Activated T-cell treated with anti-CD3 and anti-CD28 coated beads, Interleukin-2, amount 50 U/mL, for 4 hours (primary cell): Measurements from ENCODE around the gene ALDH1A2. TPM values are rescaled to one million over a fixed set of nuclear protein-coding genes. Genes with fewer than 3 reads are reported as not detected.

Experiments
- ATAC-seq, 2 donors: fragments of 200-7000 bp; cut with Tn5 transposase; one replicate each; pipeline ENCODE4 v1.10.0; 2021
- DNase-seq: peaks from one replicate; pipeline ENCODE4 v3.0.0-alpha.2; 2020
- H3K27me3 Mint-ChIP-seq: one replicate; pipeline ENCODE4 v1.8.0; 2021; ENCODE audit warnings: low read depth, mixed read lengths
- H3K36me3 Mint-ChIP-seq: one replicate; pipeline ENCODE4 v1.8.0; 2022; ENCODE audit warnings: mixed read lengths; ENCODE audit not compliant: insufficient read depth
- H3K4me1 Mint-ChIP-seq: one replicate; pipeline ENCODE4 v1.8.0; 2021; ENCODE audit warnings: low read depth, mixed read lengths
- H3K4me3 Mint-ChIP-seq: one replicate; pipeline ENCODE4 v1.8.0; 2021; ENCODE audit warnings: mild to moderate bottlenecking, moderate library complexity, mixed read lengths
- H3K9me3 Mint-ChIP-seq: one replicate; pipeline ENCODE4 v1.8.0; 2021; ENCODE audit warnings: mixed read lengths
- total RNA-seq, 3 donors: library from RNA; stranded (reverse); gene quantifications; one replicate each; pipeline ENCODE4 v1.2.1, GENCODE V29; 2021

The ALDH1A2 gene
- total RNA-seq, 3 donors from 2014 or later, result 0.38 to 2.3 (median 0.53) TPM

- Mint-ChIP-seq H3K4me3 (no peak overlapping the region), H3K36me3 (no peaks in the 10 kb centered on the region), H3K27me3 (peaks cover 36% of the 10 kb centered on the region), H3K4me1 (no peaks in the 10 kb centered on the region), H3K9me3 (no peaks in the 10 kb centered on the region)
- DNase-seq, result no peak
- ATAC-seq, result no peak
Measured at GRCh38 chr15:57943171-57943570, 122.3 kb downstream of the ALDH1A2 start.

DNA sequence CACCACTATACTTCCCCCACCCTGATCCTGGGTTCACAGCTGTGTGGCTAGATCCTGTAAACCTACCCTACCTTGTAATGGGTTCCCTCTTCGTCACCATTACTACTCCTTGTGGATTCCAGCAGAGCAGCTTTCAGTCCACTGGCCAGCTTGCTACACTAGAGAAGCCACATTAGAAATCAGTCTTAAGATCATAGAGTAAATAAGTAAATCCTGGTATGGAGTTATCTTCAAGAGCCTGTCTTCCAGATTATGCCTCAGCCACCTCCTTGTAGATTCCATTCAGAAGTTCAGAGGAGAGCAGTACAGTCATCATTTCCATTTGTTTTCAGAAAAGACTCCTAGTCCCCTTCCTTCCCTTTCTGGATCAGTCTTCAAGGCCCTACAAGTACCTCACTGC is 123.7 kb downstream of the ALDH1A2 start:
- H3K9me3 Mint-ChIP-seq, result no peaks in the 10 kb centered on the region
- H3K27me3 Mint-ChIP-seq, result peaks cover 38% of the 10 kb centered on the region
- no peaks in the 10 kb centered on the region for H3K36me3 Mint-ChIP-seq
- no peak overlapping the region for H3K4me3 Mint-ChIP-seq
- ATAC-seq (no peak), DNase-seq (no peak)
- no peaks in the 10 kb centered on the region for H3K4me1 Mint-ChIP-seq

GRCh38 chr15:57932348-57932747 is 133.2 kb downstream of the ALDH1A2 start:
- ATAC-seq (no peak), DNase-seq (no peak)
- Mint-ChIP-seq H3K9me3 (no peaks in the 10 kb centered on the region), H3K4me3 (no peak overlapping the region), H3K4me1 (no peaks in the 10 kb centered on the region), H3K36me3 (no peaks in the 10 kb centered on the region), H3K27me3 (peaks cover 26% of the 10 kb centered on the region)

DNA sequence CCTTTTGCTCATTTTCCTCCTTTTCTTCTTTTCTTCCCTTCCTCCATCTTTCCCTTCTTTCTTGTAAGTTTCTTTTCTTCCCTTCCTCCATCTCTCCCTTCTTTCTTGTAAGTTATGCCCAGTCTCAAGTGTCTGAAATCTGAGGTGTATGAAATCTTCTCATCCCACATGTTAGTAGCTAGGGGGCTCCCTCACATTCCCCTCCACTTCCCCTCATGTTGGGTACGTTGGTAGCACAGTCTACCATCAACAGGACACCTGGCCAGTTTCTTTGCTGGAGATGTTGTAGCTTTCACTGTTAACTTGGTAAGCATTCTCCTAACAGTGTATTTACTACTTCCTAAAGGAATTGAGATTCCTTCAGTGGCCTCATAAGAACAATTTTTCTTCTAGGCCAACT is 133.9 kb downstream of the ALDH1A2 start:
- Mint-ChIP-seq H3K27me3 (peaks cover 22% of the 10 kb centered on the region), H3K36me3 (no peaks in the 10 kb centered on the region), H3K4me3 (no peak overlapping the region), H3K9me3 (no peaks in the 10 kb centered on the region), H3K4me1 (no peaks in the 10 kb centered on the region)
- DNase-seq (no peak), ATAC-seq (no peak)

- no peaks in the 10 kb centered on the region for H3K4me1 Mint-ChIP-seq
- no peak for ATAC-seq
- no peaks in the 10 kb centered on the region for H3K36me3 Mint-ChIP-seq
- peaks cover 16% of the 10 kb centered on the region for H3K27me3 Mint-ChIP-seq
- no peak overlapping the region for H3K4me3 Mint-ChIP-seq
- DNase-seq, result no peak
- no peaks in the 10 kb centered on the region for H3K9me3 Mint-ChIP-seq
Measured at GRCh38 chr15:57927091-57927631, 138.3 kb downstream of the ALDH1A2 start.

GRCh38 chr15:57925650-57926049 is 139.9 kb downstream of the ALDH1A2 start:
- Mint-ChIP-seq H3K4me1 (no peaks in the 10 kb centered on the region), H3K4me3 (no peak overlapping the region), H3K36me3 (no peaks in the 10 kb centered on the region), H3K9me3 (no peaks in the 10 kb centered on the region), H3K27me3 (peaks cover 10% of the 10 kb centered on the region)
- ATAC-seq, result no peak
- no peak for DNase-seq

- H3K27me3 Mint-ChIP-seq, result peaks cover 7% of the 10 kb centered on the region
- H3K36me3 Mint-ChIP-seq, result no peaks in the 10 kb centered on the region
- no peak for DNase-seq
- ATAC-seq, result no peak
- H3K4me3 Mint-ChIP-seq, result no peak overlapping the region
- no peaks in the 10 kb centered on the region for H3K4me1 Mint-ChIP-seq
- no peaks in the 10 kb centered on the region for H3K9me3 Mint-ChIP-seq
Measured at GRCh38 chr15:57924598-57924997, 140.9 kb downstream of the ALDH1A2 start.

- no peaks in the 10 kb centered on the region for H3K4me1 Mint-ChIP-seq
- no peak overlapping the region for H3K4me3 Mint-ChIP-seq
- peaks cover 9% of the 10 kb centered on the region for H3K27me3 Mint-ChIP-seq
- H3K9me3 Mint-ChIP-seq, result no peaks in the 10 kb centered on the region
- H3K36me3 Mint-ChIP-seq, result no peaks in the 10 kb centered on the region
- ATAC-seq (no peak), DNase-seq (no peak)
Measured at GRCh38 chr15:57923750-57924149, 141.8 kb downstream of the ALDH1A2 start.

DNA sequence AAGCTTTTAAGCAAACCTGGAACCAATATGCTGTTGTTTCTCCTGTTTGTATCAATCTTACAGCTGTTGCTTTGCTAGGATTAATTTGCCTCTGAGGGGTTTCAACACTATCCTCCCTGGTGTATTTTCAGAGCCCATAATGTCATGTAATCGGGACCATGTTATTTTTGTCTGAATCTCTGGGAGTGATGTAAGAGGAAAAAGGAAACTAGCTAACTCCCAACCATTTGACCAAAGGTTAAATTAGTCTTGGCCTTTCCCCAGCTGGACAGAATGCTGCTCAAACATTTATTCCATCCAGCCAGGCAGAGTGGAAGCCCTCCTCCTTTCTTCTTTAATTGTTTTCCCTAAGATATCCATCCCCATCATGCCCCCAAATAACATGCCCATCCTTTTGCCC is 142.2 kb downstream of the ALDH1A2 start:
- no peak overlapping the region for H3K4me3 Mint-ChIP-seq
- H3K9me3 Mint-ChIP-seq, result no peaks in the 10 kb centered on the region
- no peaks in the 10 kb centered on the region for H3K4me1 Mint-ChIP-seq
- no peak for DNase-seq
- ATAC-seq, result no peak
- peaks cover 9% of the 10 kb centered on the region for H3K27me3 Mint-ChIP-seq
- H3K36me3 Mint-ChIP-seq, result no peaks in the 10 kb centered on the region

- ATAC-seq (no peak), DNase-seq (no peak)
- no peaks in the 10 kb centered on the region for H3K4me1 Mint-ChIP-seq
- H3K27me3 Mint-ChIP-seq, result peaks cover 9% of the 10 kb centered on the region
- H3K9me3 Mint-ChIP-seq, result no peaks in the 10 kb centered on the region
- H3K36me3 Mint-ChIP-seq, result no peaks in the 10 kb centered on the region
- H3K4me3 Mint-ChIP-seq, result no peak overlapping the region
Measured at GRCh38 chr15:57922776-57923175, 142.7 kb downstream of the ALDH1A2 start.

- no peaks in the 10 kb centered on the region for H3K9me3 Mint-ChIP-seq
- no peaks in the 10 kb centered on the region for H3K4me1 Mint-ChIP-seq
- H3K4me3 Mint-ChIP-seq, result no peak overlapping the region
- peaks cover 6% of the 10 kb centered on the region for H3K27me3 Mint-ChIP-seq
- no peak for DNase-seq
- ATAC-seq, result no peak
- no peaks in the 10 kb centered on the region for H3K36me3 Mint-ChIP-seq
Measured at GRCh38 chr15:57921371-57921770, 144.1 kb downstream of the ALDH1A2 start.

- DNase-seq (no peak), ATAC-seq (no peak)
Measured at GRCh38 chr15:57920911-57921310, 144.6 kb downstream of the ALDH1A2 start.

DNA sequence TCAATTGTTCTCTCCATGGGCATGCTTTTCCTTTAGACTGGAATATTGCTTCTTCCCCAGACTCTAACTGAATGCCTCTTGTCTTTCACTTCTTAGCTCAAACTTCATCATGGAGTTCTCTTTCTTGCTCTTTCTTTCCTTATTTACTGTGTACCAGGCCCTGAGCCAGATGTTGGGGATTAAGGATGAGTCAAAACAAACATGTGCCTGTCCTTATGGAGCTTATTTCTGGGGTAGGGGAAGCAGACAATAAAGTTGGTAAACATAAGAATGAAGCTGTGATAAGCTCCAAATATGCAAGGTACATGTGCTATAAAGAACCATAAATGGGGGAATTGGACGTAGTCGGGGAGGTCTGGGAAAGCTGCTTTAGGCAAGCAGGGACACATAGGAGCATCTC is 145.8 kb downstream of the ALDH1A2 start:
- ATAC-seq (no peak), DNase-seq (no peak)
- Mint-ChIP-seq H3K4me1 (no peaks in the 10 kb centered on the region), H3K27me3 (peaks cover 8% of the 10 kb centered on the region), H3K9me3 (no peaks in the 10 kb centered on the region), H3K4me3 (no peak overlapping the region), H3K36me3 (no peaks in the 10 kb centered on the region)

More at GRCh38 chr15:57920911-57921310, 144.6 kb downstream of the ALDH1A2 start:
- H3K36me3 Mint-ChIP-seq, result no peaks in the 10 kb centered on the region
- H3K4me1 Mint-ChIP-seq, result no peaks in the 10 kb centered on the region
- peaks cover 8% of the 10 kb centered on the region for H3K27me3 Mint-ChIP-seq
- H3K4me3 Mint-ChIP-seq, result no peak overlapping the region
- no peaks in the 10 kb centered on the region for H3K9me3 Mint-ChIP-seq

DNA sequence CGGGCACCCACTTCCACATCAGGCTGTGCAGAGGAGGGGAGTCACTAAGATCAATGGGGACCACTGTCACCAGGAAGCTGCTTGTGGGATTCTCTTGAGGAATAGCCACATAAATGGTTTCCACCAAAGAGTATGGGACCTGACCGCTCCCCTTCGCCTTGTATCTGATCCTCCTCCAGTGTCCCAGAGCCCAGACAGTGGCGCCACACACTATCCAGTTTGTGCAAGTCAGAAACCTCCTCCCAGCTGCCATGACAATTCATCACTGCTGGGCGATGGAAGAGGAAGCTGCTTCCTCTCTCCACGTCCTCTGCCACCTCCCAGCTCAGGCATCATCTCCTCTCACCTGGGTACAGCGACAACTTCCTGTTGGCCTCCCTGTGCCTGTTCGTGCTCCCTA is 147.5 kb downstream of the ALDH1A2 start:
- ATAC-seq, result no peak
- H3K4me3 Mint-ChIP-seq, result no peak overlapping the region
- peaks cover 8% of the 10 kb centered on the region for H3K27me3 Mint-ChIP-seq
- no peaks in the 10 kb centered on the region for H3K36me3 Mint-ChIP-seq
- no peaks in the 10 kb centered on the region for H3K4me1 Mint-ChIP-seq
- no peak for DNase-seq
- no peaks in the 10 kb centered on the region for H3K9me3 Mint-ChIP-seq

- H3K9me3 Mint-ChIP-seq, result no peaks in the 10 kb centered on the region
- H3K4me1 Mint-ChIP-seq, result no peaks in the 10 kb centered on the region
- DNase-seq (no peak), ATAC-seq (no peak)
- peaks cover 5% of the 10 kb centered on the region for H3K27me3 Mint-ChIP-seq
- no peaks in the 10 kb centered on the region for H3K36me3 Mint-ChIP-seq
- H3K4me3 Mint-ChIP-seq, result no peak overlapping the region
Measured at GRCh38 chr15:57916695-57917094, 148.8 kb downstream of the ALDH1A2 start.
